Common myeloid progenitor, CD34-positive (primary cell): ENCODE measurements around the gene CHN1.
A peak's percentile ranks its signal among the peaks of the same experiment; 100 is the strongest.

Experiments used
- CTCF ChIA-PET: fragments of 350-600 bp; sonication (Branson Sonifier 250); formaldehyde crosslinking; loops from one replicate; lab custom pipeline; 2021; ENCODE audit warnings: antibody characterized with exemption; lab: Charles Lee
- POLR2A ChIA-PET: fragments of 350-600 bp; sonication (Branson Sonifier 250); formaldehyde crosslinking; loops from one replicate; lab custom pipeline; 2021; ENCODE audit warnings: antibody characterized with exemption; lab: Charles Lee
- DNase-seq, 3 donors: peaks; one replicate each; pipeline versions ENCODE4 v3.0.0 to v3.0.0-alpha.2; 2013
- H3K27ac ChIP-seq, 2 experiments: 1 replicate in 1 of 2; 2 replicates in 1 of 2; pipeline ENCODE4 v1.7.0; 2013; ENCODE audit warnings: inconsistent platforms in 2 of 2, low read length in 2 of 2, mild to moderate bottlenecking in 2 of 2, low read depth in 1 of 2, moderate library complexity in 1 of 2; ENCODE audit not compliant: severe bottlenecking in 2 of 2, insufficient read depth in 1 of 2, poor library complexity in 1 of 2
- H3K27me3 ChIP-seq, 5 experiments: replicated peaks in 2 of 5; 1 replicate in 3 of 5; 2 replicates in 2 of 5; pipeline versions ENCODE4 v1.6.1 to v1.7.0; 2013; ENCODE audit warnings: low read length in 4 of 5, mild to moderate bottlenecking in 2 of 5, moderate library complexity in 2 of 5, inconsistent platforms in 1 of 5; ENCODE audit not compliant: insufficient read depth in 5 of 5, control insufficient read depth in 4 of 5
- H3K36me3 ChIP-seq, 4 experiments: 1 replicate in 2 of 4; 2 replicates in 2 of 4; pipeline versions ENCODE4 v1.6.1 to v1.7.0; 2013; ENCODE audit warnings: low read length in 3 of 4, control low read depth in 1 of 4, mild to moderate bottlenecking in 1 of 4; ENCODE audit not compliant: control insufficient read depth in 4 of 4, insufficient read depth in 4 of 4
- H3K4me1 ChIP-seq, 4 experiments: 1 replicate in 3 of 4; 2 replicates in 1 of 4; pipeline versions ENCODE4 v1.6.1 to v1.7.1; 2013; ENCODE audit warnings: low read length in 3 of 4, mild to moderate bottlenecking in 3 of 4, control low read depth in 1 of 4, inconsistent platforms in 1 of 4, moderate library complexity in 1 of 4; ENCODE audit not compliant: control insufficient read depth in 4 of 4, insufficient read depth in 4 of 4; ENCODE audit errors: control extremely low read depth in 1 of 4
- H3K4me3 ChIP-seq, 7 experiments: 1 replicate in 4 of 7; 2 replicates in 3 of 7; pipeline versions ENCODE4 v1.5.1 to v1.7.0; 2013; ENCODE audit warnings: mild to moderate bottlenecking in 7 of 7, low read length in 6 of 7, moderate library complexity in 6 of 7, inconsistent platforms in 2 of 7, low read depth in 2 of 7, control low read depth in 1 of 7; ENCODE audit not compliant: insufficient read depth in 4 of 7, control insufficient read depth in 1 of 7; ENCODE audit errors: extremely low read depth in 1 of 7
- H3K9me3 ChIP-seq, 5 experiments: 1 replicate in 4 of 5; 2 replicates in 1 of 5; pipeline versions ENCODE4 v1.6.1 to v1.7.1; 2013; ENCODE audit warnings: low read length in 4 of 5, mild to moderate bottlenecking in 2 of 5, inconsistent platforms in 1 of 5, low read depth in 1 of 5, moderate library complexity in 1 of 5; ENCODE audit not compliant: control insufficient read depth in 4 of 5, insufficient read depth in 2 of 5; ENCODE audit errors: control extremely low read depth in 1 of 5
- WGBS: methylation state at CpG from one replicate; pipeline ENCODE4 v1.1.5; 2013; ENCODE audit not compliant: insufficient coverage; 5-methylcytosine and 5-hydroxymethylcytosine counted together

CHN1 gene

DNA sequence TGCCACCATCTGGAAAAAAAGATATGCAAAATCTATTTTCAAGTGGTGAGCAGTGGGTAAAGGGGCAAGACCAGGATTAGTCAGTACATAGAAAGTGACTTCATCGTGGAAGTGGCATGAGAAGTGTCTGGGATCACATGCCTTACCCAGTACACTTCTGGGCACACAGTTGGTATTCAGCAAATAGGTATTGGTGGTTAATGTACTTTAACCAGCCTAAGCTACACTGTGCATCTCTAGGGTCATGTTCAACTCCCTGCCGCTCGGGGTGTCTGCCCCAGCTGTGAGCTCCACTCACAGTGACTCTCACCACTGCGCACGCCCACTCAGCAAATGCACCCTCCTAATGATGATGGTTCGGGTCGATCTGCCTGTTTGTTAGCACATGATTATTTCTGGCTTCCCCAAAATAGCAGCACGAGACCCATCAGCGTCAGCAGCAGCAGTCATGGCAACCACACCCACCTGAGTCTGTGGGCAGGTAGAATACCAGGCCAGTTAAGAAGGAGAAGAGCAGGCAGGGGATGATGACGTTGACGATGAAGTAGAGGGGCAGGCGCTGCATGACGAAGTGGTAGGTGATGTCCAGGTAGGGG, 252.0 kb downstream of the CHN1 start:
- no peak for DNase-seq
- Histone ChIP-seq H3K27me3 (peaks cover 0 to 36% (median 13%) of the 10 kb centered on the region in 5 experiments), H3K9me3 (no peaks in the 10 kb centered on the region), H3K4me3 (no peak overlapping the region), H3K27ac (no peak overlapping the region), H3K36me3 (no peaks in the 10 kb centered on the region), H3K4me1 (peaks cover 0 to 2% (median 0%) of the 10 kb centered on the region in 4 experiments)
- ChIA-PET CTCF (interaction anchor here (1.2 to 2.3 kb wide), 2 partner anchors 11 to 57 kb away, joined by 4 to 10 read pairs; partner anchors contain the start of gene CHRNA1), POLR2A (no interaction called here)
- WGBS: 97% methylated on average over 12 of the region's 13 CpGs

GRCh38 chr2:174752403-174753037, 252.7 kb downstream of the CHN1 start:
- POLR2A ChIA-PET: no interaction called here
- no peak overlapping the region for H3K4me3 ChIP-seq
- DNase-seq: peak in 1 of 3 donors; percentile 9
- WGBS: 100% methylated on average over 3 of the region's 4 CpGs
- CTCF ChIA-PET: interaction anchor here (2.3 kb wide), 1 partner anchor 12 kb away, joined by 10 read pairs; the partner anchor contains the start of gene CHRNA1
- H3K36me3 ChIP-seq: no peaks in the 10 kb centered on the region
- no peak overlapping the region for H3K27ac ChIP-seq
- H3K9me3 ChIP-seq: no peaks in the 10 kb centered on the region
- H3K4me1 ChIP-seq: peaks cover 0 to 2% (median 0%) of the 10 kb centered on the region in 4 experiments
- peaks cover 0 to 41% (median 13%) of the 10 kb centered on the region in 5 experiments for H3K27me3 ChIP-seq

- CTCF ChIA-PET: interaction anchor here (1.0 to 8.0 kb wide), 3 partner anchors 14 to 53 kb away, joined by 4 to 53 read pairs (median 6); partner anchors contain the start of gene CHRNA1
- Histone ChIP-seq H3K27ac (no peak overlapping the region), H3K4me3 (no peak overlapping the region), H3K4me1 (peaks cover 0 to 2% (median 0%) of the 10 kb centered on the region in 4 experiments), H3K36me3 (no peaks in the 10 kb centered on the region), H3K9me3 (no peaks in the 10 kb centered on the region), H3K27me3 (peaks cover 2 to 43% (median 16%) of the 10 kb centered on the region in 5 experiments)
- POLR2A ChIA-PET: no interaction called here
- DNase-seq: peak in 2 of 3 donors; percentile 35 to 39
- 28% methylated on average over 4 of the region's 5 CpGs for WGBS
These were observed 254.2 kb downstream of the CHN1 start for GRCh38 chr2:174750923-174751441.

DNA sequence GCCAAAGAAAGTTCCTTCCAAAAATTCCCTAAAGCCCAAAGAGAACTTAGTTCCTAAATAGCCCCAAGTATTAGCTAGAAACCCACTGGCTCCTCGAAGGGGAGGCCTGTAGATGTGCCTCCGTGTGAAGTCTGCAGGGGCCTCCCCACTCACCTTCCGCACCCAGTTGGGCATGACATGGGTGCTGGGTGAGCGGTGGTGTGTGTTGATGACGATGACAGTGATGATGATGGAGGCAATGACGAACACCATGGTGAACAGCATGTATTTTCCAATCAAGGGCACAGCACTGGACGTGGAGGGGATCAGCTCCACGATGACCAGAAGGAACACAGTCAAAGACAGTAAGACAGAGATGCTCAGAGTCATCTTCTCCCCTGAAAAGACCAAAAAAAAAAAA, 255.4 kb downstream of the CHN1 start:
- ChIA-PET CTCF (interaction anchor here (0.7 to 8.0 kb wide), 12 partner anchors 9 to 190 kb away, joined by 3 to 53 read pairs (median 6); no protein-coding TSS in a partner anchor), POLR2A (no interaction called here)
- no peak overlapping the region for H3K27ac ChIP-seq
- peaks cover 0 to 2% (median 0%) of the 10 kb centered on the region in 4 experiments for H3K4me1 ChIP-seq
- WGBS: 94% methylated on average over 4 of the region's 8 CpGs
- H3K27me3 ChIP-seq: peaks cover 2 to 44% (median 19%) of the 10 kb centered on the region in 5 experiments
- no peaks in the 10 kb centered on the region for H3K9me3 ChIP-seq
- no peak overlapping the region for H3K4me3 ChIP-seq
- H3K36me3 ChIP-seq: no peaks in the 10 kb centered on the region
- no peak for DNase-seq

DNA sequence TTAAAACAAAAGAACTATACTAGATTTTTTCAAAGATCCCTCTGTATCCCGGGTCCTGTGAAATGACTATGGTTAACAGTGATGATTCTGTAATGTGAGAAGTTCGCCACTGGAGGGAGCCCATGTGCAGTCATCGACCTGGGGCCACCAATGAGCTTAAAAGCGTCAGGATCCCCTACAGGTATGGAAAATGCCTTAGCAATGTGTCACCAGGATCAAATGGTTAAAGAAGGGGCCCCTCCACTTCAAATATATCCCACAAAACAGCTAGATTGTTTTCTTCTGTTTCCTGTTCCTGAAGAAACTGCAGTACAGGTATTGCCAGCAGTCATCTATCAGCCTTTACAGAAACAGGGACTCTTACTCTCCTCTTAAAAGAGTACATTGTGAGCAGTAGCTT, 256.2 kb downstream of the CHN1 start:
- ChIA-PET CTCF (interaction anchor here (0.6 to 8.0 kb wide), 17 partner anchors 8 to 455 kb away, joined by 3 to 53 read pairs (median 5); no protein-coding TSS in a partner anchor), POLR2A (interaction anchor here (0.5 kb wide), 1 partner anchor 10 kb away, joined by 3 read pairs; no protein-coding TSS in a partner anchor)
- no peaks in the 10 kb centered on the region for H3K36me3 ChIP-seq
- peak; percentile 54 to 70 (median 63) for DNase-seq
- no peak overlapping the region for H3K27ac ChIP-seq
- peaks cover 0 to 2% (median 0%) of the 10 kb centered on the region in 4 experiments for H3K4me1 ChIP-seq
- H3K4me3 ChIP-seq: no peak overlapping the region
- peaks cover 2 to 47% (median 16%) of the 10 kb centered on the region in 5 experiments for H3K27me3 ChIP-seq
- WGBS: 7% methylated on average over 3 of the region's 4 CpGs
- H3K9me3 ChIP-seq: no peaks in the 10 kb centered on the region
